DND-41 (cell line): ENCODE measurements around the gene EEF2.
A peak's percentile ranks its signal among the peaks of the same experiment; 100 is the strongest.

Source experiments
- ATAC-seq: fragments of 200-7000 bp; cut with Tn5 transposase; 3 replicates; pipeline ENCODE4 v1.9.1; 2021; ENCODE audit warnings: low read depth; ENCODE audit not compliant: insufficient read depth
- DNase-seq: peaks from one replicate; pipeline ENCODE4 v3.0.0-alpha.2; 2020
- H2AFZ ChIP-seq: 2 replicates; pipeline ENCODE4 v1.6.0; 2012; ENCODE audit warnings: low read depth, low read length
- H3K27ac ChIP-seq: 2 replicates; pipeline ENCODE4 v1.5.1; 2012; ENCODE audit warnings: low read length, inconsistent platforms
- H3K27me3 ChIP-seq: fragments of 200-600 bp; sonication (generic); 2 replicates; pipeline ENCODE4 v1.6.0; 2012; ENCODE audit warnings: low read length, mild to moderate bottlenecking, inconsistent platforms; ENCODE audit not compliant: insufficient read depth, poor library complexity
- H3K36me3 ChIP-seq: 2 replicates; pipeline ENCODE4 v1.5.1; 2012; ENCODE audit warnings: low read length, inconsistent platforms; ENCODE audit not compliant: insufficient read depth
- H3K4me1 ChIP-seq: 2 replicates; pipeline ENCODE4 v1.5.1; 2012; ENCODE audit warnings: mild to moderate bottlenecking, low read length; ENCODE audit not compliant: insufficient read depth
- H3K4me2 ChIP-seq: 2 replicates; pipeline ENCODE4 v1.6.0; 2012; ENCODE audit warnings: mild to moderate bottlenecking, moderate library complexity, low read length, inconsistent platforms; ENCODE audit not compliant: insufficient read depth
- H3K4me3 ChIP-seq, 2 experiments: fragments of 200-600 bp in 1 of 2; shearing (Covaris generic) in 1 of 2; 2 replicates each; pipeline ENCODE4 v1.5.1; 2012 to 2016; ENCODE audit warnings: inconsistent platforms in 2 of 2, low read length in 2 of 2, mild to moderate bottlenecking in 2 of 2, low read depth in 1 of 2, moderate library complexity in 1 of 2
- H3K79me2 ChIP-seq: 2 replicates; pipeline ENCODE4 v1.6.0; 2012; ENCODE audit warnings: low read length, inconsistent platforms; ENCODE audit not compliant: insufficient read depth
- H3K9ac ChIP-seq: 2 replicates; pipeline ENCODE4 v1.6.0; 2012; ENCODE audit warnings: low read depth, mild to moderate bottlenecking, inconsistent platforms, low read length, moderate library complexity
- H3K9me3 ChIP-seq: 2 replicates; pipeline ENCODE4 v1.5.1; 2012; ENCODE audit warnings: low read length, moderate library complexity, mild to moderate bottlenecking, inconsistent platforms; ENCODE audit not compliant: insufficient read depth, severe bottlenecking
- H4K20me1 ChIP-seq: 2 replicates; pipeline ENCODE4 v1.6.0; 2012; ENCODE audit warnings: low read length; ENCODE audit not compliant: insufficient read depth
- CTCF ChIP-seq: IDR thresholded peaks from 2 replicates; pipeline ENCODE4 v1.5.1; 2012; ENCODE audit warnings: borderline replicate concordance, low read length, moderate library complexity, mild to moderate bottlenecking; ENCODE audit not compliant: poor library complexity, severe bottlenecking; ENCODE audit errors: extremely low read depth
- EZH2 ChIP-seq: IDR thresholded peaks from 3 replicates; pipeline ENCODE4 v1.6.1; 2012; ENCODE audit warnings: borderline replicate concordance, low read depth, mild to moderate bottlenecking, moderate library complexity, low read length, inconsistent platforms; ENCODE audit not compliant: severe bottlenecking

The EEF2 gene

DNA sequence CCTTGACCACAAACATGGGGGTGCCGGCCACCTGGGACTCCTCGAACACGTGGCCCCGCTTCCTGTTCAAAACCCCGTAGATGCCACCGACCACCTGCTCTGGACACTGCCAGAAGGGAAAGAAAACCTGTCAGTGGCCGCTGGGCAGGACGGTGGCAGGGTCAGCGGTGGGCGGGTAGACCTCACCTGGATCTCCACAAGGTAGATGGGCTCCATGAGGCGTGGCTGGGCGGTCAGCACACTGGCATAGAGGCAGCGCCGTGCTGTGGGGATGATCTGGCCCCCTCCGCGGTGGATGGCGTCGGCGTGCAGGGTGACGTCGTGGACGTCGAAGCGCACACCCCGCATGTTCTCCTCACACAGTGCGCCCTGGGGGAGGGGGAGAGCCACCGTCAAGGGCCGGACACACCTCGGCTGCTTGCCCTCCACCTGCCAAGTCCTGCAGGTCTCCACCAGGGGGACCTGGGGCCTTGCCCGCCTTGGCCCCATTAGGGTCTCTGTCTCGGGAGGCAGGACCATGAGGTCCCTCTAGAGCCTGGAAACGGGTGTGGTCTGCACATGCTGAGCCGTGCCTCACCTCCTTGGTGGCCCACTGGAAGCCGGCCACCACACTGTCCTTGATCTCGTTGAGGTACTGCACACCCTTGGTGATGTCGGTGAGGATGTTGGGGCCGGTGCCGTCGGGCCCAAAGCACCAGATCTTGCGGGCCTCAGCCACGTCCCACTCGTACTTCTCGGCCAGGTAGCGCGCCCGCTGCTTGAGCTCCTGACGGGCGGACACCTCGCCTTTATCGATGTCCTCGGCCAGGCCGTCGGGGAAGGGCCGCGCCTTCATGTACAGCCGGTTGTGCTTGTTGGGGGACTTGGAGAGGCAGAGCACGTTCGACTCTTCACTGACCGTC, 7.8 kb downstream of the EEF2 start:
- Histone ChIP-seq H3K27me3 (no peaks in the 10 kb centered on the region), H3K36me3 (peaks cover 75% of the 10 kb centered on the region), H3K4me2 (no peak overlapping the region), H3K27ac (no peak overlapping the region), H4K20me1 (peaks cover 67% of the 10 kb centered on the region), H3K4me3 (no peak overlapping the region), H2AFZ (no peak overlapping the region), H3K79me2 (peaks cover 54% of the 10 kb centered on the region), H3K9me3 (no peaks in the 10 kb centered on the region), H3K9ac (no peak overlapping the region), H3K4me1 (peaks cover 30% of the 10 kb centered on the region)
- ATAC-seq (no peak), DNase-seq (no peak)
- peak; percentile 18 for TF ChIP-seq CTCF
- no peak for TF ChIP-seq EZH2

GRCh38 chr19:3976495-3977241, 8.6 kb downstream of the EEF2 start:
- H3K79me2 ChIP-seq, result peaks cover 45% of the 10 kb centered on the region
- peaks cover 67% of the 10 kb centered on the region for H3K36me3 ChIP-seq
- peaks cover 58% of the 10 kb centered on the region for H4K20me1 ChIP-seq
- H3K27ac ChIP-seq, result no peak overlapping the region
- H3K4me2 ChIP-seq, result no peak overlapping the region
- H3K9ac ChIP-seq, result no peak overlapping the region
- ATAC-seq (no peak), DNase-seq (no peak)
- TF ChIP-seq EZH2, result no peak
- TF ChIP-seq CTCF, result no peak
- H2AFZ ChIP-seq, result no peak overlapping the region
- H3K9me3 ChIP-seq, result no peaks in the 10 kb centered on the region
- peaks cover 22% of the 10 kb centered on the region for H3K4me1 ChIP-seq
- no peaks in the 10 kb centered on the region for H3K27me3 ChIP-seq
- no peak overlapping the region for H3K4me3 ChIP-seq

DNA sequence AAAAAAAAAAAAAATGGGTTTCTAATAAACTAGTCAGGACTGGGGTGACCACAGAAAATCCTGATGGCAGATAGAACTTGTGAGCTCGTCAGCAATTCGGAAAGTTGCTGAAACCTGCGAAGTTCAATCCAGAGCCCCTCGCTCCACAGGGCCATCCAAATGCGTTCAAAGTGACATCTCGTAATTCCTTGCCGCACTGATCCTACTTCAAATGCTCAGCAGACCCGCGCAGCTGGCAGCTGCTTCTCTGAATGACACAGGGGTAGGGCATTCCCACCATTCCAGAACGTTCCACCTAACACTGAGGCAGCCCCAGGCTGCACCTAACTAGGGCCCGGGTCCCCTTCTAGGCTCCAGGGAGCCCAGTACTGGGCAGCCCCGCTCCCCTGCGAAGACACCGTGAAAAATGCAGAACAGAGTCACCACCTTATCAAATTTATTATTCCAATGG, 9.6 kb downstream of the EEF2 start:
- Histone ChIP-seq H3K9me3 (no peaks in the 10 kb centered on the region), H3K27me3 (no peaks in the 10 kb centered on the region), H3K4me3 (no peak overlapping the region), H3K4me2 (no peak overlapping the region), H3K27ac (no peak overlapping the region), H3K36me3 (peaks cover 57% of the 10 kb centered on the region), H2AFZ (no peak overlapping the region), H3K79me2 (peaks cover 37% of the 10 kb centered on the region), H3K9ac (no peak overlapping the region), H4K20me1 (peaks cover 49% of the 10 kb centered on the region), H3K4me1 (peaks cover 18% of the 10 kb centered on the region)
- DNase-seq (no peak), ATAC-seq (no peak)
- no peak for TF ChIP-seq CTCF
- TF ChIP-seq EZH2, result no peak
